DMS 273 (cell line): Measurements from ENCODE around the gene NEUROD6.
A peak's percentile ranks its signal among the peaks of the same experiment; 100 is the strongest.

Source experiments
- DNase-seq: peaks from one replicate; lab custom pipeline; 2025; ENCODE audit not compliant: unreplicated experiment; lab: John Stamatoyannopoulos, UW

Gene NEUROD6

DNA sequence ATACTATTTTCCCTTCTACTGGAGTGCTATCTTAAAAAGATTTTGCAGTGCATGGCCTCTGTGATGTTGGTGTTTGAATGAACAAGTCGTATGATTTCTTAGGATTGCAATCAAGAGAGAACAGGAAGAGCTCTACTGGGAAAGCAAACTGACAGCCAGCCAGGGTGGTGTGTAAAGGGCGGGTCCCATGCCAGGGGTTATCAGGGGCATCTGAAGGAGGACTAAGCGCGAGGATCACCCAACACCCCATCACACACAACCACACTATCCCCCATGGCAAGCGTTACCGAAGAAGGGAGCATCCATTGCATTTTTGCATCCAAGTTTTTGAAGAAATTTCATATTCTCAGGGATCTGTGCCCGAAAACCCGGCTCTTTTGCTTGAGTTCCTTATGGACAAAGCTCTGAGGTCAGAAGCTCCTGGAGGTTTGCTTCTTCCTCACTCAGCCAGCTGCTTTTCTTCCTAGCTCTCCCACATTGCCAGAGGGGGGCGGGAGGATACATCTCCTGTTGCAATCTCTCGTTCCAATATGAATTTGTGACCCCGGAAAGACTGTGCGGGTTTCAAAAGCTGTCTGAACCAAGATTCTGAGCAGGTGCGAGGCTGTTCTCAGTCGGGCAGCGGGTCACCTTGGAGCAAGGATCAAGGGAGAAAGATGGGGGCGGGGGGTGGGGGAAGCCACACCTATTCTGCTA lies 5.2 kb downstream of the NEUROD6 start:
- DNase-seq: peak; percentile 21

DNA sequence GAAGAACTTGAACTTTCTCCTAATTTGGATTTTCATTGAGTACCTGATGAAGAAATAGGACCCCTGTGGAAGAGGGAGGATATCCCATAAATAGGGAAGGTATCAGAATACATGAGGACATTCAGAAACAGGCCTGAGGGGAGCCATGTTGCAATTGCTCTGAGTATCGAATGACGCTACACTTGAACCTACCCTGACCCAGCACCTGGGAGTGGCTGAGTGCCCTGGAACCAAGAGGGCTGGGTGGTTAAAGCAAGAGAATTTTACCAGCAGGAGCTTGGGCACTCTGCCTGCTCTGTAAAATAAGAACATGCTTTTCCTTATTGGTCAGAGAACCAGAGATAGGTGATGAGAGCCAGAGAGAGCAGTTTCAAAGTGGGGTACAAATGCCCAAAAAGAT lies 7.2 kb downstream of the NEUROD6 start:
- peak; percentile 18 for DNase-seq

DNA sequence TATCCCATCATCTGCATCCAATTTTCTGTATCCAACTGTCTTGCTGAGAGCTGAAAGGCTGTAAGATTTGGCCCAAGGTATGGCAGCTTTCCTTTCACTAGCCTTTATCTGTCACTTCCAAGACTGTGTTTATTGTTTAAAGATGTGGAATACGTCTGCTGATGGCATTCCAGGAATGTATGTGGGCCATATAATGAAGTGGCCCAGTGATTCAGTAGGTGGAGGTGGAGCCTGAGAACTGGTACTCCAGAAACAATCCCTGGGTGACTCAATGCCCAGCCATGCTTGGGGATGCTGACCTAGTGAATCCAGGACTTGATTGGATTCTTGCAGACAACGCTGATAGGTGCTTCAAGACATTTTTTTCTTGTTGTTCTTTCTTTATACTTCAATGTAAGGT lies 13.5 kb downstream of the NEUROD6 start:
- DNase-seq: no peak

DNA sequence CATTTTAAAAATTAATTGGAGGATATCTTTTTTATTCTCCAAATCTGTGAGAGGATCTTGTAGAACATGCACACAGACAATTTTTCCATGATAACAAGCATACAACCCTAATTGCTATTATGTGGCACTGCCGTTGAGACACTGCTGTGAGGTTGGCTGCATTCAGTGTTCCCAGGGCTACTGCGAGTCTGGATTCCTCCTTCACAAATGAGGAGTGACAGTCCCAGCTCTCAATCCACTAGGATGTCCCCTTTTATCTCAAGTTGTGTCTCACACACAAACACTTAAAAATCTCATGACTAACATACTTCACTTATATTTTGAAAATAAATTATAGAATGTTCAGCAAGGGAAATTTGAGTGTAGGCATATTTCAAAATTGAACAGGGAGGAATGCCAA lies 14.1 kb downstream of the NEUROD6 start:
- no peak for DNase-seq

DNA sequence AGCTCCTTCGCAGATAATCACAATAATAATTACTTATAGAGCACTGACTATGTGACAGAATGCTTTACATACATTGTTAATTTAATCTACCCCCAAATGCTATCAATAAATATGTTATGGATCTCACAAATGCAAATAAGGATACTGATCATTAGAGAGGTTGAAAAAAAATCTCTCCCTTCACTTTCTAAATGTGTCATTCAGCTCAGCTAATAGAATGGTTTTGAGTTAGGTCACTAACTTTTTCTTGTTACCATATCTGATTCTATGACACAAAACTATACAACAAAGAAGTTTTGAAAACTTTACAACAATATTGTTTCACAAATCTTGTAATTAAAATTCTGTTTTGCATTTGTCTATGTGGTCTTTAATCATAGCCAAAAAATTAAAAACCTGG lies 17.4 kb downstream of the NEUROD6 start:
- DNase-seq: no peak

DNA sequence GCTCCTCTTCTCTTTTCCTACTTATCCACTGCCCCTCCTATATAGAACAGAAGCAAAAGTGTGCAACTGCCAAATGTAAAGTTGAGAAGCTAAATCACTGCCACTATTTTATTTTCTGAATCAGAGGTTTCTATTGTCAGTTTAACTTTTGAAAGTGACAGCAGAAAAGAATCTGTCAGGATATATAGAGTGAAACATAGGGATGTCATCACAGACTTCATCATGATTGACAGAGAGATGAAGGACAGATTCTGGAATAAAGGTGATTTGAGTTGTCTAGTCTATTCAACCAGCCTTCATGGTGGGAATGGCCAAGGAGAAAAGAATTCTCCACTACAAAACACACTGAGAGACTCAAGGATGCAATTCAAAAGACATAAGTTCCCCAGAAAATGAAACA lies 19.9 kb downstream of the NEUROD6 start:
- DNase-seq: no peak

DNA sequence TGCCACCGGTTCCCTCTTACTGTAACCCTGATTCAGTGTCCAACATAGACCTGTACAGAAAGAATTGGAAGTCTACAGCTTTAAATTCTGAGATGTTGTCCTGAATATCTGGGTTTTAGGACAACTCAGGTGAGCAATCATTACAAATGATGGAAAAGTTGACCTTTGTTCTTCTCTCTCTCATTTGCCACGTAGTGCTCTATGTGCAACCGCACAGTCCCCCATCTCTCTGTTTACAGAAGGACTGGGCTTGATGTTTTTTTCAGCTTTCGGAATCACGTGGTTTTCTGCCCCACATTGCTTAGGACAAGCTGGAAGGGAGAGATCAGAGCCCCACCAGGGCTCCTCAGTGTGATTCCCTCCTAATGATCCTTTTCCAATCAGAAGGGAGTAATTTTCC lies 22.2 kb downstream of the NEUROD6 start:
- DNase-seq: no peak

DNA sequence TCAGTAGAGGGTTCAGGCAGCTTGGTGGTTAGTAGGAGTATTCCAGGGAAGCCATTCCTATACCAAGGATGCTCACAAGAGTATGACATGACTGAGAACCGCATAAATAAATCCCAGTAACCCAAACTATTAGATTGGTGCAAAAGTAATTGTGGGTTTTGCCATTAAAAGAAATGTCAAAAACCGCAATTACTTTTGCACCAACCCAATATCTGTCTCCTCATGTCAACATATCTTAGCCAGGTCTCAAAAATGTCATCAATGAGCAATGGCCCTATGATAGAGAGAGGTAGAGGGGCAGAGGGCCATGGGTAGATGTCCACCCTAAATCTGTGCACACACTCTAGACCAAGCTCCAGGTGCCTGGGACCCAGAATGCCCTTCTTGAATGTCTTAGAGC lies 23.6 kb downstream of the NEUROD6 start:
- DNase-seq: no peak

DNA sequence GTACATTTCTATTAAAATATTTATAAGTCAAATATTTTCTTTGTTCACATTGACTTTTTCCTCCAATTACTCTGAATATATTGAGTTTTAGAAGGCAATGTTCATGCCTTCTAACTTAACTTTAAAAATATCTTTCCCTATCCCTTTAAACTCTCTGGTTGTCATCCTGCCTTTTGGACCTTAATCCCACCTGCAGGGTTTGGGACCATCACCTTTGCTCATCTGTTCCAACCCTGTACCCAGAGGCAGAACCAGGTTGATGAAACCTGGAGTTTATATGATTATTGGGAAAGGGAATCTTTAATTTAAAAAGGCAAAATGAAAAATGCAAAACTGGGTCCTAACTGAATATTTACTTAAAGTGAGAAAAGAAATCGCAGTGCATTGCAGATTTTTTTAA lies 24.8 kb downstream of the NEUROD6 start:
- no peak for DNase-seq

DNA sequence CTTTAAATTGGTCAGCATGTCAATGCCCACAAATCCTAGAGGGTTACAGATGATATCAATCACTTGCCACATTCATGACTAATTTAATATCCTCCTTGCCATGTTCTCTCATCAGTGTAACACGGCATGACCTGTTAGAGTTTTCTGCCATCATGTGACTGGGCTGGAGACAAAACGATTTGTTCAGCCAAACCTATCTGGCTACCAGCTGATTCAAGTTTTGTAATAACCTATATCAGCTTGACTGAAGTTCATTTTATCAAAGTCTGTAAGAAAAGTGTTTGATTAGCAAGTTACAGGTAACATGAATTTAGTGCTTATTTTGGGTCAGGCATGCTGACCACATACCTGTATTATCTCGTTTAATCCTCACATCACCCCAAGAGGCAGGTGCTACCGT lies 25.7 kb downstream of the NEUROD6 start:
- DNase-seq: no peak

DNA sequence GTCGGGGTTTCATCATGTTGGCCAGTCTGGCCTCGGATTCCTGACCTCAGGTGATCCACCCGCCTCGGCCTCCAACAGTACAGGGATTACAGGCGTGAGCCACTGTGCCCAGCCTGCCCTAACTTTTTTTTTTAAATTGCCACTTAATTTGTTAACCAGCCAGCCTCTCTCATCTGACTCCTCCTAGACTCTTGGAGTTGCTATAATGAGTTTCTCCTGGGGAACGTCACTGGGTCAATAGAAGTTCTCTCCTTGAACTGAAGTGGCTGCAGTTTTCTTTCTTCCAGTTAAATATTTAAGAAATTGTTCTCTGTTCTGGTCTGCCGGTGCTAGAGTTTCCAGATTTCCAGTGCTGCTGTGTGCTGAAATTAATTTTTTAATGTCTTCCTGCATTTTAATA lies 27.6 kb downstream of the NEUROD6 start:
- no peak for DNase-seq

DNA sequence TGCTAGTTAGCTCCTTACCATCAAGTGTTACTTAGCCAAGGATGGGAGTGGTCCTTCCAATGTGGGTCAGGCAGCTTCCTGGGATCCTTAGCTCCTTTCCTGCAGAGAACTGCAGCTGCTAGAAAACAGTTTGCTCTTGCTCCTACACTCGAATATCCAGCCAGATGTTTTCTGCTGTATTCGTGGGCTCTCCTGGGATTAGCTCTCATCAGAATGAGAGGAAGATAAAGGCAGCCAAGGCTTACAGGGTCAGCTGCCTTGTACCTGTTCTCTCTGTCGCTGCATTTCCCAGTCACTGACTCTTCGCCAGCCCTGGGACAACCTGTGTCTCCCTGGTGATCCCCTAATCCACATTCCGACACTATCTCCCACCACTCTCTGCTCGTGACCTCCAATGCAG lies 29.0 kb downstream of the NEUROD6 start:
- DNase-seq: peak; percentile 71

DNA sequence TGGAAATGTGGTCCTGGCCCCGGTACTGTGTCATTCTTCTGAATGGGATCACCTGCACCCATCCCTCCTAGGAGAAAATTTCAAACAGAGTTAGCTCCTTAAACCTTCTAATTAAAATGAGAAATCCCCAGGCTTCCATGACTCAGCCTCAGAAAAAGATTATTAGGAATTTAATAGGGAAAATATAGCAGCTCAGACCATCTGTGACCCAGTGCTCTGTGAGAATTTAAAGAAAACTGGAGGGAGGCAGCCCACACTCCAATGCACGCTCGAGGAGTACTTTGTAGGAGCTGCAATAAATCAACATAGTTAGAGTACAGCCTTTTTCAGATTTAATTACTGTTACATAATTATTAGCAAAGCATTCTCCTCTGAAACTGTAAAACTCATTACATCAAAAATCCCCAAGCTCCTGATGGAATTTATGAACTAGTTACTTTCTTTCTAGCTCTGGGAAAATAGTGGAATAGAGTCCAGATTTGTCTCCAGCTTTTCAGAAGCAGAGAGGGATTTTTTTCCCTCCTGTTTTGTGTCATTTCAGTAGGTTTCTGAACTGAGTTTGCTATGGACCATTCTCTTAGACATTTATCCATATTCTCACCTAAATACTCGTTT lies 30.1 kb downstream of the NEUROD6 start:
- peak; percentile 75 for DNase-seq

DNA sequence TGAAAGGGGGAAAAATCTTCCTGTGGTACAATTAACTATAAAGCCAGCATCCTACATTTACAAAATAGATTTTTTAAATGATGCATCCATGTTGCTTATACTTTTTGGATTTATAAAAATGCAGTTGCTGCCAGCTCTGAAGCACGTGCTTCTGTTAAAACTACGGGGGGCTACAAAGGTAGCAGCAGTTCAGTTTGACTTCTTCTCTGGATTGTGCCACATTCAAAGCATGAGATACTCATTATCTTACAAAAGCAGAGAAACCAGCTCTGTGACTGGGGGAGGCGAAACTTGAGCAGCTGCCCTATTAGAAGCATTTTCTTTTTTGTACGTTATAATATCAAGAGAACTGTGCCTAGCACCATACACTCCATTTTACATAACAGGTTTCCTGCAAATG lies 31.1 kb downstream of the NEUROD6 start:
- DNase-seq: peak; percentile 48

DNA sequence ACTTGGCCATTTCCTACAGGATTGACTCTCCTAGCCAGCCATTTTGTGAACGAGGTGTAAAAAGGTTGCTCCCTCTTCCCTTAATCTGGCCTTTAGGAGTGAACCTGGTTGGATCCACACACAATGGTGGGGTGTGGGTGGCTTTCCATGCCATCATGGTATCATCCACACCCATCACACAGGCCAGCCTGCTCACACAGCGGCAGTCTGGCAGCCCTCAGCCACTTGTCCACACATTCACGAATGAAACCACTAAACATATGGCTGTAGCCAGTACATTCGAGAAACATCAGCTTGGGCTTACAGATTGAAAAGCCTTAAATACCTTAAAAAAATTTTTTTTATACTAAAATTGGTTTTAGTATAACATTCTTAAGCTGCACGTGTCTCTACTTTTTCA lies 31.9 kb downstream of the NEUROD6 start:
- no peak for DNase-seq

DNA sequence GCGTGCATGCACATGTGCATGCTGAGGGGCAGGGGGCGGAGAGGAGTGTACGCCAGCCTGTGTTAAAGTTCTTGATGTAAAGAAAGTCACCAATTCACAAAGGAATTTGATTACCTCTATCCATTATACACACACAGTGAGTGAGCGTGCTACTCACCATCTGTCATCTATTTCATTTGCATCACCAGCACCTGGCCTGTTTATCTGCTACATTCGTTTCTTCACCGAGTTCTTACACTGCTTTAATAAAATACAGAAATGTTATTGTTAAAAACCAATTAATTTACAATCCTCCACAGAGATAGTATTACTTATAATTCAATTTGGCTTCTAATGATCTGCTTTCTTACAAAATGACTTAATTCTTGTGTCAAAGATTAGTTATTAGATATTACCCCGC lies 32.6 kb downstream of the NEUROD6 start:
- DNase-seq: peak; percentile 94

DNA sequence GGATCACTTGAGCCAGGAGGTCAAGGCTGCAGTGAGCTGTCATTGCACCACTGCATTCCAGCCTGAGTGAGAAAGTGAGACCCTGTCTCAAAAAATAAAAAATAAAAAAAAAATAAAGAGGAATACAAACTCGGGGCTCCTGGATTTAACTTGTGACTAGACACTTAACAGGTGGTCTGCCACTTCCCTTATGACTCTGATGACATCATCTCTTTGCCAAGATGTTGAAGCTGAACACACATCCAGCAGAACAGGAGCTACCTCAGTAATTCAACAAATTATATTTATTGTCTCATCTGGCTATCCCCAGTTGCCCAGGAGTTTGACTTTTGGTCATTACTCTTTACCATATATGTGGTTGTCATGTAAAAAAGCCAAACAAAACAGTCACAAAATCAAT lies 35.3 kb downstream of the NEUROD6 start:
- DNase-seq: peak; percentile 53

DNA sequence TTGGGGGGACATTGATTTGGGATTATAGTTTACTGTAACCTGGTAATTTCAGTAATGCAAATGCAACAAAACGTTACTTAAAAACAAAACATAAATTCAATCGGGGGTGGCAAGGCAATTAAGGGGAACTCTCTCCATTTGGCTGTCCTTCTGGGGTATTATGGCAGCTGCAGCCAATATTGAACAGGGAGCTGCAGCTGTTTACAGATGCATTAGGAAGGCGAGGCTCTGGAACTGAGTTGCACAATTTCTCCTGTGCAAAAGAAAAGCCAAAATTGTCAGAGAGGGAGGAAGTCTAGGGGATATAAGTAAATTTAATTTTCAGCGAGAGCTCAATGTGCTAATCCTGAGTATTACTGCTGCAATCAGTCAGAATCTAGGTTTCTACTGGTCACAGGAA lies 36.1 kb downstream of the NEUROD6 start:
- DNase-seq: no peak

DNA sequence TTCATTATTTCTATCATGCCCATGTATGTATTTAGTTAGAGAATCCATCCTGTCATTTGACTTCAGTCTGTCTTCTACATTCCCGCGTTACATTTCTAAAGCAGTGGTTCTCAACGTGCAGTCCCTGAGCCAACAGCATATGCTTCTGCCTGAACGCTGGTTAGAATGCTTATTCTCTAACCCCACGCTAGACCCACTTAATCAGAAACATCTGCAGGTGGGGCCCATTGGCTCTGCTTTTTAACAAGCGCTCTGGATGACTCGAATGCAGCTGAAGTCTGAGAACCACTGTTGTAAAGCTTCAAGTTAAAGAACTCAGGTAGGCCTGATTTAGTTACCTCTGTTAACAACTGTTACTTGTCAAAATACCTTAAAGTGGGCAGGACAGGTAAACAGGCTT lies 38.2 kb downstream of the NEUROD6 start:
- DNase-seq: no peak

DNA sequence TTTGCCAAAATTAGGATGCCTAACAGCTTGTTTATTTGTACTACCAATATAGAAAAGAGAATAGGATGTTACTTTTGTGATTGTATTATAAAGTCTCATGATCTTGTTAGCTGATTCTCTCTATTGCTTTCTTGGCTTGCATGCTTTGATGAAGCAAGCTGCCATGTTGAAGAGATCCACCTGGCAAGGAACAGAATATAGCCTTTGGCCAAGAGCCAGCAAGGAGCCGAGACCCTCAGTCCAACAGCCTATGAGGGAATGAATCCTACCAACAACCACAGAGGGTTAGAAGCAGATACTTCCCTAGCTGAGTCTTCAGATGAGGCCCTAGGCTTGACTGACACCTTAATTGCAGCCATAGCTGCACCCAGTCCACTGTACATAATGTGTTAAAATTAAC lies 41.2 kb downstream of the NEUROD6 start:
- no peak for DNase-seq

DNA sequence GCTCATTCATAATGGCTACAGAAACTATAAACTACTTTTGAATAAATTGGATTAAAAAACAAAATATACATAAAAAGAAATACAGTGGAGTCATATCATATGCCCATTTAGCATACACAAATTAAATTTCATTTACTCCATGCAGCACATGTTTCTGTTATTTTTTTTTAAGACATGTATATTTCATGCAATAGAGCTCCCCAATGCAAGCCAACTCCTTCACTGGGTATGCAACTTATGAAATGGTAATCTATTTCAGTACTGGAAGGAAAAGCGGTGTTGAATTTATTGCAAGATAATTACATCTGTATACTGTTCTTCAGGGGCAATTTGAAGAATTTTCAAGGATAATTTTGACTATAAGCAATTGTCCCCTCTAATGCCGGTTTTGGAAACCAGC lies 49.9 kb downstream of the NEUROD6 start:
- DNase-seq: no peak
